Activated naive CD8-positive, alpha-beta T cell treated with anti-CD3 and anti-CD28 coated beads, Interleukin-2, amount 50 U/mL, for 16 hours (primary cell): ENCODE measurements around the gene PGAP2.
"Not testable (repeated sequence)": the region's sequence is repeated elsewhere in the genome, so short reads cannot be mapped to it uniquely, and the experiment has no call there.

Experiments
- DNase-seq: peaks from one replicate; pipeline ENCODE4 v3.0.0-alpha.2; 2020; ENCODE audit warnings: low read depth, low spot score

The PGAP2 gene

DNA sequence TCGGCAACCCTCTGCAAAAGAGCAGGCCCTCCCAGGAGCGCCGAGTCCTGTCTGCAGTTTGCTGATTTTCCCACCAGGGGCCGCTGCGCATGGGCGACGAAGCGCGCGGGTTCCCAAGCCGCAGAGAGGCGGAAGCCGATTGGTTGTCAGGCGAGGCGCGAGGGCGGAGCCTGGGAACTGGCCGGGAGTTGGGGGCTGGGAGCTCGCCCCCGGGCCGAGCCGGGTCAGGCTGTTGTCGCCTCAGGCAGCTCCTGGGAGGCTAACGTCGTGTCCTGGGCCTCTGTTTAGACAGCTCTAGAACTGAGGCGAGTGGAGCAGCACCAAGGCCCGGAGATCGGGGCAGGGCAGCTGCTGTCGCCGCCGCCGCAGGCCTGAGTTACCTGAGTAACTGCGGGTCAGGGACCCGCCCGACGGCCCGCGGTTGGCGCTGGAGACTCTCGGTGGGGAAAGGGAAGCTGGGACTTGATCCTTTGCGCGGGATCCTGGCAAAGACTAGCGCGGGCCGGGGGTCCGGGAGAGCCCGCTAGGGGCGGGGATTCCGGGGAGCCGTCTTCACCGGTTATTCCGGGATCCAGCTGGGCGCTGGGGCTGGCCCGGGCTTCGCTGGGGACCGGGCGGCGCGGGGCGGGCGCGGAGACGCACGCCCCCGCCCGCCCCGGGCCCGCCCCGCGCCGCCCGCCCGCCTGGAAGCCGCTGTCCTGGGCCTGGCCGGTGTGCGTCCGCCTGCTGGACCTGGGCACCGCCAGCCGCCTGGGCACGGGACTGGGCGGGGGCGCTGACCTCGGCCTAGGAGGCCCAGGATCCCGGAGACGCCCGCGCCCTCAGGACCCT is 46.8 kb downstream of the PGAP2 start, which contains the start of gene STIM1:
STIM1 (plus strand) TSS at position 688 of the 831 bp plus-strand sequence. CDS start 607 bp downstream, outside the sequence.
- peak; percentile 97 for DNase-seq

GRCh38 chr11:3855808-3856491 is 47.6 kb downstream of the PGAP2 start:
- no peak for DNase-seq

DNA sequence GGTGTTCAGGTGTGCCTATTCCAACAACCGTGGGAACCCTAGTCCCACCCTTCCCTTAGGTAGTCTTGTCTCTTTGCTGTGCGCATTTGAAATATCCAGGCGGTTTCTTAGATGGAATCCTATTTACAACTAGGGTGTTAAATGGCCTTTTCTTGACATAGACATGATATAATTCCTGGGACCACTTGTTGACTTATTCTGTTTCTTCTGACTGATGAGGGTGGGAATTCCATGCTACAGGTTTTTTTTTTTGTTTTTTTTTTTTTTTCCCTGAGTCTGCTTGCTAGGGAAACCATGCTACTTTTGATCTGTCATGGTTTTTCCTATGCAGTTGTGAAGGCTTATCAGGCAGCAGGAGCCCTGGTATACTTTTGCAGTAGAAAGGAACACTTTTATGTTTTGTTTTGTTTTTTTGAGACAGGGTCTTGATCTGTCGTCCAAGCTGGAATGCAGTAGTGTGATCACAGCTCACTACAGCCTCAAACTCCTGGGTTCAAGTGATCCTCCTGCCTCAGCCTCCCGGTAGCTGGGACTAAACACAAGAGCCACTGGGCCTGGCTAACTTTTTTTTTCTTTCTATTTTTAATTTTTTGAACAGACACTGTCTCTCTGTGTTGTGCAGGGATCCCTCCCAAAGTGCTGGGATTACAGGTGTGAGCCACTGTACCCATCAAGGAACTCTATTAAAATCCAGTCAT is 48.6 kb downstream of the PGAP2 start:
- no peak for DNase-seq

- no peak for DNase-seq
Observed at GRCh38 chr11:3857628-3858027, 49.3 kb downstream of the PGAP2 start.

DNA sequence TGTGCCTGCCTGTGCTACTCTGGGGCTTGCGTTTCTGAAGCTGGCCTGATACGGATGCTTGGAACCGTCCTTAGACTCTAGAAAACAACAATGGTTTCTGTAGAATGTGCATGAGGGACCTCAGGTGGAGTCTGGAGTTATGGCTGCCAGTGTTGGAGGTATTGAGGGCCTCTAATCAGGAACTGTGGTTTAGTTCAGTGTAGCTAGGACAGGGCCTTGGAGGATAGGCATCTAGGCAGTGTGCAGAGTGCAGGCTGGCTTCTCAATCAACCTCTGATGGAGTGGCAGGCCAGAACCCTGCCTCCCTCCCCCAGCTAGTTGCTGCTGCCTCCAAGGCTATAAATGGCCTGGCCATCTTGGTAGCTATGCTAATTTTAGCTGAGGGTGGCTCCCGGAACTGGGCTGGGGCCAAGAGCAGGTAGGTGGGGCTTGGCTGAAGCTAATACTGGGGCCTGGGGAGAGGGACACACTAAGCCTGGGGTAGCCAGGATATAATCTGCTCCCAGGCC is 51.1 kb downstream of the PGAP2 start:
- no peak for DNase-seq

- peak; percentile 35 for DNase-seq
Observed at GRCh38 chr11:3860375-3860774, 52.0 kb downstream of the PGAP2 start.

DNA sequence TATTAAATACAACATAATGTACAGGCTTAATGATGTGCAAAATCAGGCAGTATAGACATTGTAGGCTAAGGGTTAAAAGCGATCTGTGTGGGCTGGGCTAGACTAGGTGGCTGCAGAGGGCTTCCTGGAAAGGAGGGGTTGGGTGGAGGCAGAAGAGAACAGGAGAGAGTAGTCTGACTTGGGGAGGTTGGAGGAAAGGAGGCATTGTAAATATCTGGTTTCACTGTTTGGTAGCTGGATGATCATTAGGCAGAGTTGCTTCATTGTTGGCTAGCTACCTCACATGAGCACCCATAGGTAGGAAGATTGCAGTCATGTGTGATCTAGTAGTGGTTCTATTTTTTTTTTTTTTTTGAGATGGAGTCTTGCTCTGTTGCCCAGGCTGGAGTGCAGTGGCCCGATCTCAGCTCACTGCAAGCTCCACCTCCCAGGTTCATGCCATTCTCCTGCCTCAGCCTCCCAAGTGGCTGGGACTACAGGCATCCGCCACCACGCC is 52.6 kb downstream of the PGAP2 start:
- not testable (repeated sequence) for DNase-seq

- DNase-seq: no peak
Observed at GRCh38 chr11:3861683-3862082, 53.3 kb downstream of the PGAP2 start.

DNA sequence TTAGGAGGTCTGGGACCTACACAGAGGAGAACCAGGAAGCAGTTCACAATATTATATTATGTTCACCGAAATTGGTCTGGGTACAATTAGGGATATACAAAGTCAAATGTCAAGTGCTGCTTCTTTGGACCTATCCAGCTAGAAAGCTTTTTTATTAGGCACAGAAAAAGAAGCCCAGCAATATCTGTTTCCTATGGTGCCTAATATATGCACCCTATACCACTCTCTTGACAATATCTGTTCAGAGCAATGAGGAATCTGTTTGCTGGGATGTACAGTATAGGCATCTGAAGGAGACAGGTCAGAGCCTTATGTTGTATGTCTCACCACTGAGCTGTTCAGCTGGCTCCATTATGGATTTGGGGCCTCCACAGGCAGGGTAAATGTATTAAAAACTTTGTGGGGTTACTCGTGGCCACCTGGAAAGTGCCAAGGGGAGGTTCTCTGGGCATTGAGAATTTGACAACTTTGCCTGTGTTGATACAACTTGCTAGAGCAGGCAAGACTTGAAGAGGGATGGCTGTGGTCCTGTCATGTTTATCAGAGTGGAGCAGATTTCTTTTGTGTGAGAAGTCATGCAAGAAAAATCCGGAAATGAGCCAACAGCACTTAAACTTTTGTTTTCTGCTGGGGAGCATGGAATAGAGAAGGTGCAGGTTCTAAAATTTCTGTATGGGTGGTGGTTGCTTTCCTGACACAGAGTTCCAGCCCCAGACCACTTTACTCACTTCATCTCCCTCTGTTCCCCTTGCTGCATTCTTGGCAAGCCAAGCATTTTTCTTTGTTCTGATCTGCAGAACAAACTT is 57.2 kb downstream of the PGAP2 start:
- no peak for DNase-seq

- no peak for DNase-seq
Observed at GRCh38 chr11:3866206-3866605, 57.8 kb downstream of the PGAP2 start.

DNA sequence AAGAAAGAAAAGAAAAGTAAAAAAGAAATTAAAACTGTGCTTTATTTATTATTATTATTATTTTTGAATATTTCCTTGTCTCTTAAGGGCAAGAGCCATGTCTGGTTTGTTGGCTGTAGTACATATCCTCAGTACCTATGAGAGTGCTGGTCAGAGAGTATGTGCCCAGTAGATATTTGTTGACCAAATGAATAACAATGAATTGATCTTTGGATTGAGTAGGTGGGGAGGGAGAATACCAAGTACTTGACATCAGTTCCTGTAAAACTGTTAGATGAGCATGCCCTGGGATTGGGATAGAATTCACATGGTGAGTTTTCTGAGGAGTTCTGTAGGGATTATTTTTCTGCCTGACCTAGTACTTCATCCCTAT is 58.5 kb downstream of the PGAP2 start:
- DNase-seq: no peak

GRCh38 chr11:3867209-3868091 is 59.1 kb downstream of the PGAP2 start:
- DNase-seq: no peak

GRCh38 chr11:3873712-3874349 is 65.5 kb downstream of the PGAP2 start:
- DNase-seq: no peak
